Neural crest cell (in vitro differentiated cells): Measurements from ENCODE around the gene AVL9. TPM values are rescaled to one million over a fixed set of nuclear protein-coding genes. Genes with fewer than 3 reads are reported as not detected.
"Not testable (repeated sequence)": the region's sequence is repeated elsewhere in the genome, so short reads cannot be mapped to it uniquely, and the experiment has no call there.

ENCODE experiments used
- DNase-seq: peaks from one replicate; pipeline ENCODE4 v3.0.0; 2021; ENCODE audit warnings: low read depth, mixed read lengths, low spot score
- H3K27ac Mint-ChIP-seq: one replicate; pipeline ENCODE4 v1.8.0; 2021; ENCODE audit warnings: mild to moderate bottlenecking, mixed read lengths; ENCODE audit not compliant: unreplicated experiment
- H3K27me3 Mint-ChIP-seq: 2 replicates; pipeline ENCODE4 v1.8.0; 2021; ENCODE audit warnings: low read depth, mild to moderate bottlenecking, mixed read lengths
- H3K36me3 Mint-ChIP-seq: 2 replicates; pipeline ENCODE4 v1.8.0; 2021; ENCODE audit warnings: low read depth, mild to moderate bottlenecking, mixed read lengths
- H3K4me1 Mint-ChIP-seq: 2 replicates; pipeline ENCODE4 v1.8.0; 2021; ENCODE audit warnings: mixed read lengths
- H3K4me3 Mint-ChIP-seq: one replicate; pipeline ENCODE4 v1.8.0; 2021; ENCODE audit warnings: mild to moderate bottlenecking, mixed read lengths
- H3K9me3 Mint-ChIP-seq: 2 replicates; pipeline ENCODE4 v1.8.0; 2021; ENCODE audit warnings: mixed read lengths
- total RNA-seq: library from RNA; stranded (reverse); gene quantifications from 2 replicates; pipeline ENCODE4 v1.2.1, GENCODE V29; 2021
- TF ChIP-seq, protein P1 (sequence below): fragments of 200-600 bp; sonication (generic); conservative IDR thresholded peaks from 2 replicates; pipeline ENCODE4 v1.5.0; 2021; ENCODE audit warnings: antibody characterized with exemption, mild to moderate bottlenecking

Gene AVL9
- total RNA-seq, 1 donor from 2014 or later: 36.8 TPM

DNA sequence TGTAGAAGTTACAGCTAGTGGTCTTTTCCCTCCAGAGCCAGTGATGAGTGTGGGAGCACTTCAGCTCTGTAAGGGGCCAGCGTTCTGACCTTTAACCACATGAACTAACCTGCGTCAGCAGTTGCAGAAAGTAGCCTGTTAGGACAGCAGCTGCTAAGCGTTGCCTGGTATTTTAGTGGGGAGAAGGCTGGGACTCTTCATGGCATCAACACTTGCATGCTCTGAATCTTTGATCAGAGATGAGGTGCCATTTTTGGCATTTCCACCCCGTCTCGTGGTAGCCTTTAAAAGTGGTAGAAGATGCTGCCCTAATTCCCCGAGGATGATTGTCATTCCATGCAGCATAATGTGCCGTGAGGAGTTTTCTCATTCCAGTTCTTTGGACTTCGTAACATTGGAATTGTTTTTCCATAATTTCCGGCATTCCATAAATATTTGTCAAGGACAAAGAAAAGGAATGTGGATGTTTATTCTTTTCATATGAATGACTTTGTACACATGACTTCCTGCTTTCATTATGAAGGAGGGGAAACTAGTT is 92.2 kb downstream of the AVL9 start:
- H3K27ac Mint-ChIP-seq: peak overlapping the region; percentile 35
- H3K4me1 Mint-ChIP-seq: peaks cover 28% of the 10 kb centered on the region

DNA sequence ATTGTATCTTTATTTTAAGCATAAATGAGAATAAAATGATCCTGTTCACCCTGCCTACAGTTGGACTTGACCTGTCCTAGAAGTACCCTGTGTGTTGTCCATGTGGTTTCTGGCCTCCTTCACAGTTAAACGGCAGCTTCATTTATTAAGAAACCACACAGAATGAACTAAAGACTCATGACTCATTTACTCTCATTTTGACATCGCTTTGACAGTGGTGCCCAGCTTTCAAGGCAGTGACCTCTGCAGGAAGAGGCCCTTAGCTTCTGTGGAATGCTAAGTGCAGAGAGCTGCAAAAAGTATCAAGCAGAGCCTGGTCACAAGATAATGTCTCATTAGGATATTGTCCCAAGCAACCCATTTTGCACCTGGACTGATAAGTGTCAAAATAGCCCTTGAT is 93.4 kb downstream of the AVL9 start:
- H3K36me3 Mint-ChIP-seq: peaks cover 36% of the 10 kb centered on the region
- H3K27me3 Mint-ChIP-seq: no peaks in the 10 kb centered on the region
- peak overlapping the region; percentile 62 for H3K27ac Mint-ChIP-seq

More for the DNA sequence above, 92.2 kb downstream of the AVL9 start:
- Mint-ChIP-seq H3K27me3 (no peaks in the 10 kb centered on the region), H3K36me3 (peaks cover 36% of the 10 kb centered on the region), H3K4me3 (no peak overlapping the region), H3K9me3 (no peaks in the 10 kb centered on the region)
- TF ChIP-seq, protein P1, sequence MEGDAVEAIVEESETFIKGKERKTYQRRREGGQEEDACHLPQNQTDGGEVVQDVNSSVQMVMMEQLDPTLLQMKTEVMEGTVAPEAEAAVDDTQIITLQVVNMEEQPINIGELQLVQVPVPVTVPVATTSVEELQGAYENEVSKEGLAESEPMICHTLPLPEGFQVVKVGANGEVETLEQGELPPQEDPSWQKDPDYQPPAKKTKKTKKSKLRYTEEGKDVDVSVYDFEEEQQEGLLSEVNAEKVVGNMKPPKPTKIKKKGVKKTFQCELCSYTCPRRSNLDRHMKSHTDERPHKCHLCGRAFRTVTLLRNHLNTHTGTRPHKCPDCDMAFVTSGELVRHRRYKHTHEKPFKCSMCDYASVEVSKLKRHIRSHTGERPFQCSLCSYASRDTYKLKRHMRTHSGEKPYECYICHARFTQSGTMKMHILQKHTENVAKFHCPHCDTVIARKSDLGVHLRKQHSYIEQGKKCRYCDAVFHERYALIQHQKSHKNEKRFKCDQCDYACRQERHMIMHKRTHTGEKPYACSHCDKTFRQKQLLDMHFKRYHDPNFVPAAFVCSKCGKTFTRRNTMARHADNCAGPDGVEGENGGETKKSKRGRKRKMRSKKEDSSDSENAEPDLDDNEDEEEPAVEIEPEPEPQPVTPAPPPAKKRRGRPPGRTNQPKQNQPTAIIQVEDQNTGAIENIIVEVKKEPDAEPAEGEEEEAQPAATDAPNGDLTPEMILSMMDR: no peak
- no peak for DNase-seq

DNA sequence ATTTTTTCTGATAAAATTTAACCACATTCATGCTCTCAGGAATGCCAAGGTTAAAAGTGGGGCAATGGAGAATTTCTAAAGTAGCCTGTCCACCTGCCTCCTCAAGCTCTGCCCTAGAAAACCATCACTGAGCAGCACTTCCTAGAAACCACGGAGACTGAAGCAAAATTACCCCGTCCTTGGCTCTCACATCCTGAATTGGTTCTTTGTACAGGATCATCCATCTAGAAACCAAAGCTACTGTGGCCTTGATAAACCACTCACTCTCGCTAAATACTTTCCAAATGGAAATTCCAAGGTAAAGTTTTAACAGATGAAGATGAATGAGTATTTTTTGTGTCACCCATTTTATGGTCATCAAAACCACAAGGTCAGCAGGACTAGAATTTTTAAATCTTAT is 96.6 kb downstream of the AVL9 start:
- H3K4me3 Mint-ChIP-seq: no peak overlapping the region
- H3K27me3 Mint-ChIP-seq: no peaks in the 10 kb centered on the region
- peaks cover 27% of the 10 kb centered on the region for H3K36me3 Mint-ChIP-seq
- peaks cover 19% of the 10 kb centered on the region for H3K4me1 Mint-ChIP-seq
- no peak overlapping the region for H3K27ac Mint-ChIP-seq
- no peaks in the 10 kb centered on the region for H3K9me3 Mint-ChIP-seq
- TF ChIP-seq, protein P1: no peak
- DNase-seq: no peak

More for the DNA sequence above, 93.4 kb downstream of the AVL9 start:
- Mint-ChIP-seq H3K9me3 (no peaks in the 10 kb centered on the region), H3K4me1 (peaks cover 28% of the 10 kb centered on the region), H3K4me3 (no peak overlapping the region)
- DNase-seq: no peak
- TF ChIP-seq, protein P1: no peak

DNA sequence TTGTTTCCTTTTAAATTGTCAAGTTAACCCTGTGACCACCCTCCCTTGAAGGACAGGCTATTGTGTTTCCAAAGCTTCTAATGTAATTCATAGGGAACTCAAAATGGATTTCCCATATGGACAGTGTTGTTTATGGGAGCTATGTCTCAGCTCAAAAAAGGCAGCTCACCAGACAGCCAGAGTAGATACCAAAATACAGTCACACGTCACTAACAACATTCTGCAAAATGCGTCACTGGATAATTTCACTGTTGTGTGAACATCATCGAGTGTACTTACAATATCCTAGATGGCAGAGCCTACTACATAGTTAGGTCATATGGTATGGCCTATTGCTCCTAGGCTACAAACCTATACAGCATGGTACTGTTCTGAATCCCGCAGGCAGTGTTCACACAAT is 97.4 kb downstream of the AVL9 start:
- no peak overlapping the region for H3K27ac Mint-ChIP-seq
- DNase-seq: no peak
- no peak overlapping the region for H3K4me3 Mint-ChIP-seq
- no peaks in the 10 kb centered on the region for H3K27me3 Mint-ChIP-seq
- TF ChIP-seq, protein P1: no peak
- peaks cover 29% of the 10 kb centered on the region for H3K36me3 Mint-ChIP-seq
- H3K4me1 Mint-ChIP-seq: peaks cover 11% of the 10 kb centered on the region
- H3K9me3 Mint-ChIP-seq: peaks cover 2% of the 10 kb centered on the region

DNA sequence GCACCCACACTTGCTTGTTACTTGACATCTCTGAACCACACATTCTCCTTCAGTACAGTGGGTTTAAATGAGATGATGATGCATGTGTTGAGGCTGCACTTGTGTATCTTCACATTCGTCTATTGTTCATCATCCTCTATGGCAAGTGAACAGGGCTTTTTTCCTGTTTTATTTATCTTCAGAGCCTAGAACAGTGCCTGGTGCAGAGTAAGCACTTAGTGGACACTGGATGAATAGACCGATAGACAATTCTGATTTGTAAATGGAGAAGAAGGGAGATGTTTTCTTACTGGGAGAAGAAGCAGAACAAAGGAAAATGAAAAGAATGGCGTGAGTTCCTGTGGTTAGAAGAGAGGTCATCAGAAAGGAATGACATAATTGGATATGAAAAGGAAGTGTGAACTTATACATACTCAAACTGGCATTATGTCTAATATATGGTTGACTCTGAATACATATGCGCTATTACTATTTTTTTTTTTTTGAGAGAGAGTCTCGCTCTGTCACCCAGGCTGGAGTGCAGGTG is 99.7 kb downstream of the AVL9 start:
- peaks cover 21% of the 10 kb centered on the region for H3K36me3 Mint-ChIP-seq
- peaks cover 4% of the 10 kb centered on the region for H3K4me1 Mint-ChIP-seq
- peaks cover 5% of the 10 kb centered on the region for H3K9me3 Mint-ChIP-seq
- TF ChIP-seq, protein P1: no peak
- H3K27ac Mint-ChIP-seq: no peak overlapping the region
- no peaks in the 10 kb centered on the region for H3K27me3 Mint-ChIP-seq
- no peak overlapping the region for H3K4me3 Mint-ChIP-seq
- no peak for DNase-seq

DNA sequence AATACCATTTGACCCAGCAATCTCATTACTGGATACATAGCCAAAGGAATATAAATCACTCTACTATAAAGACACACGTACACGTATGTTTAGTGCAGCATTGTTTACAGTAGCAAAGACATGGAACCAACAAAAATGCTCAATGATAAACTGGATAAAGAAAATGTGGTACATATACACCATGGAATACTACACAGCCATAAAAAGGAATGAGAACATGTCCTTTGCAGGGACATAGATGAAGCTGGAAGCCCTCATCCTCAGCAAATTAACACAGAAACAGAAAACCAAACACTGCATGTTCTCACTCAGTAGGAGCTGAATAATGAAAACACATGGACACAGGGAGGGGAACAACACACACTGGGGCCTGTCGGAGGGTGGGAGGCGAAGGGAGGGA is 105.9 kb downstream of the AVL9 start:
- H3K27me3 Mint-ChIP-seq: not testable (repeated sequence)
- peaks cover 21% of the 10 kb centered on the region for H3K9me3 Mint-ChIP-seq

More for the DNA sequence above, 105.9 kb downstream of the AVL9 start:
- DNase-seq, H3K4me1 Mint-ChIP-seq, H3K27ac Mint-ChIP-seq, H3K4me3 Mint-ChIP-seq: not testable (repeated sequence)
- peaks cover 30% of the 10 kb centered on the region for H3K36me3 Mint-ChIP-seq
